AG08396 (cell line): ENCODE measurements around the gene IL11RA.
A peak's percentile ranks its signal among the peaks of the same experiment; 100 is the strongest.
"Not testable (repeated sequence)": the region's sequence is repeated elsewhere in the genome, so short reads cannot be mapped to it uniquely, and the experiment has no call there.

Source experiments
- DNase-seq: peaks from one replicate; pipeline ENCODE4 v3.0.0; 2012; ENCODE audit warnings: low spot score, mixed read lengths

Gene IL11RA

GRCh38 chr9:34629491-34629808 is 22.5 kb upstream of the IL11RA start:
- no peak for DNase-seq

GRCh38 chr9:34630402-34631154 is 21.4 kb upstream of the IL11RA start:
- DNase-seq, result no peak

GRCh38 chr9:34633166-34633565 is 18.8 kb upstream of the IL11RA start:
- DNase-seq, result no peak

- peak; percentile 82 for DNase-seq
These were observed 18.0 kb upstream of the IL11RA start for GRCh38 chr9:34633851-34634550.

- no peak for DNase-seq
These were observed 17.3 kb upstream of the IL11RA start for GRCh38 chr9:34634551-34635248.

GRCh38 chr9:34635556-34635955 is 16.4 kb upstream of the IL11RA start:
- DNase-seq, result no peak

GRCh38 chr9:34636791-34637355 is 15.1 kb upstream of the IL11RA start:
- DNase-seq, result no peak

- DNase-seq, result peak; percentile 97
These were observed 14.4 kb upstream of the IL11RA start, which contains the start of gene SIGMAR1 for GRCh38 chr9:34637356-34638137. Gene SIGMAR1 (minus strand): TSS chr9:34637787. CDS start chr9:34637697, 90 bp downstream.

- DNase-seq, result no peak
These were observed 13.9 kb upstream of the IL11RA start for GRCh38 chr9:34638138-34638445.

- DNase-seq, result not testable (repeated sequence)
These were observed 12.7 kb upstream of the IL11RA start for GRCh38 chr9:34639322-34639721.

- no peak for DNase-seq
These were observed 9.3 kb upstream of the IL11RA start for GRCh38 chr9:34642679-34643078.

- DNase-seq, result no peak
These were observed 7.1 kb upstream of the IL11RA start for GRCh38 chr9:34644766-34645314.

GRCh38 chr9:34646211-34647083 is 5.5 kb upstream of the IL11RA start, which contains the start of gene GALT:
Gene GALT (plus strand): TSS chr9:34646675. CDS start chr9:34646705, 30 bp downstream.
- DNase-seq, result peak; percentile 91

- DNase-seq, result no peak
These were observed 4.9 kb upstream of the IL11RA start for GRCh38 chr9:34647084-34647403.

- DNase-seq, result no peak
These were observed 4.3 kb upstream of the IL11RA start for GRCh38 chr9:34647651-34648050.

GRCh38 chr9:34648673-34649072 is 3.3 kb upstream of the IL11RA start:
- no peak for DNase-seq

- no peak for DNase-seq
These were observed 1.2 kb upstream of the IL11RA start for GRCh38 chr9:34650816-34651215.

- no peak for DNase-seq
These were observed 664 bp upstream of the IL11RA start for GRCh38 chr9:34651321-34651720.

- no peak for DNase-seq
These were observed 616 bp downstream of the IL11RA start for GRCh38 chr9:34652602-34653000.

- peak; percentile 69 for DNase-seq
These were observed 1.4 kb downstream of the IL11RA start for GRCh38 chr9:34653151-34654072.
